H4 (cell line): ENCODE measurements around the gene POMT1. TPM values are rescaled to one million over a fixed set of nuclear protein-coding genes. Genes with fewer than 3 reads are reported as not detected.
"Not testable (repeated sequence)": the region's sequence is repeated elsewhere in the genome, so short reads cannot be mapped to it uniquely, and the experiment has no call there.

ENCODE experiments used
- DNase-seq: peaks from one replicate; pipeline ENCODE4 v3.0.0-alpha.2; 2015; ENCODE audit warnings: low spot score
- total RNA-seq: library from RNA; depleted of rRNA; stranded (reverse); fragments of >200 nt; shearing (Covaris generic); gene quantifications from 2 replicates; pipeline ENCODE4 v1.2.3, GENCODE V29; 2014

The POMT1 gene
- total RNA-seq, 1 experiment from 2014 or later = 10.5 TPM

- DNase-seq = no peak
Measured at GRCh38 chr9:131496844-131497405, 5.8 kb upstream of the POMT1 start.

- no peak for DNase-seq
Measured at GRCh38 chr9:131499254-131499767, 3.4 kb upstream of the POMT1 start.

- DNase-seq = no peak
Measured at GRCh38 chr9:131500377-131500776, 2.3 kb upstream of the POMT1 start.

GRCh38 chr9:131500939-131501541, 1.7 kb upstream of the POMT1 start:
- DNase-seq = peak; percentile 74

- DNase-seq = no peak
Measured at GRCh38 chr9:131503626-131504465, 1.1 kb downstream of the POMT1 start.

GRCh38 chr9:131505012-131505411, 2.3 kb downstream of the POMT1 start:
- no peak for DNase-seq

DNA sequence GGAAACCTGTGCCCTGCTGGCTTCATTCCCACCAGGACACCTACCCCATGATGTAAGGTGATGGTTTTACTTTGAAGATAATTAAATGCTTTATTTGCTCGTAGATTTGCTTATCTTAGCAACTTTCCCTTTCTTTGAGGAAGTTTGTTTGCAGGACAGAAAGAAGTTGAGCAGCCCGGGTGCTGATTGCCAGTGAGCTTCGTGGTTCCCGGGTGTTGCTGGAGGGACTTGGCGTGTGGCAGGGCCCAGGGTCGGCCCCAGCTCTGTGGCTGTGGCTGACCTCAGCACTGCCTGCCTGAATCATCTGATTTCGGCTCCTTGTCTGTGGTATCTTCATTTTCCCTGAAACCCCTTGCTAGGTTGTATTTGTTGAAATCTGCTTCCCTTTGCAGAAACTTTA, 8.7 kb downstream of the POMT1 start:
- DNase-seq = no peak

- DNase-seq = no peak
Measured at GRCh38 chr9:131511880-131512279, 9.2 kb downstream of the POMT1 start.

- no peak for DNase-seq
Measured at GRCh38 chr9:131513177-131513576, 10.5 kb downstream of the POMT1 start.

GRCh38 chr9:131515559-131516031, 12.9 kb downstream of the POMT1 start:
- DNase-seq = not testable (repeated sequence)

DNA sequence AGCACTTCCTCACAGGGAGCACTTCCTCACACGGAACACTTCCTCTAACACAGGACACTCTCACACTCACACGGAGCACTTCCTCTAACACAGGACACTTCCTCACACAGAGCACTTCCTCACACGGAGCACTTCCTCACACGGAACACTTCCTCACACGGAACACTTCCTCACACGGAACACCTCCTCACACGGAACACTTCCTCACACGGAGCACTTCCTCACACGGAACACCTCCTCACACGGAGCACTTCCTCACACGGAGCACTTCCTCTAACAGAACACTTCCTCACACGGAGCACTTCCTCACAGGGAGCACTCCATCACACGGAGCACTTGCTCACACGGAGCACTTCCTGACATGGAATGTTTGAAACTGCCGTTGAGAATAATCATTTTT, 13.4 kb downstream of the POMT1 start:
- DNase-seq = no peak

- no peak for DNase-seq
Measured at GRCh38 chr9:131516930-131517329, 14.2 kb downstream of the POMT1 start.

DNA sequence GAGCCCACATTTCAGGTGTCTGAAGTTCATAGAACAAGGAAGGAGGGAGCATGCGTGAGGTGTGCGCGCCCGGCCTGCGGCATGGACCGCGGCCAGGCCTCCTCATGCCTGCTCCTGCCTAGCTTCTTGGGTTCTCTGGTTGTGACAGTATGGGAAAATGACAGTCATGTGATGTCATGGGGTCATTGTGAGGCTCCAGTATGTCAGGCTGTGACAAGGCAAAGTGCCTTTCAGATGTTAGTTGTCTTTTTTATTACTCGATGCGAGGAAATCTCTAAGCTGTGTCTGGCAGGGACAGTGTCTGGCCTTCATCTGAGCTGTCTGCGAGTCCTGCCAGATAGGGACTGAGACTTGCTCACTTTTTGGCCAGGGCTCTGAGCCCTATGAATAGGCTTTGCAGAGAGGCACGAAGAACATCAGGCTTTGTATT, 15.1 kb downstream of the POMT1 start:
- DNase-seq = no peak

- DNase-seq = no peak
Measured at GRCh38 chr9:131518553-131518952, 15.8 kb downstream of the POMT1 start.

- DNase-seq = no peak
Measured at GRCh38 chr9:131520503-131520902, 17.8 kb downstream of the POMT1 start.

DNA sequence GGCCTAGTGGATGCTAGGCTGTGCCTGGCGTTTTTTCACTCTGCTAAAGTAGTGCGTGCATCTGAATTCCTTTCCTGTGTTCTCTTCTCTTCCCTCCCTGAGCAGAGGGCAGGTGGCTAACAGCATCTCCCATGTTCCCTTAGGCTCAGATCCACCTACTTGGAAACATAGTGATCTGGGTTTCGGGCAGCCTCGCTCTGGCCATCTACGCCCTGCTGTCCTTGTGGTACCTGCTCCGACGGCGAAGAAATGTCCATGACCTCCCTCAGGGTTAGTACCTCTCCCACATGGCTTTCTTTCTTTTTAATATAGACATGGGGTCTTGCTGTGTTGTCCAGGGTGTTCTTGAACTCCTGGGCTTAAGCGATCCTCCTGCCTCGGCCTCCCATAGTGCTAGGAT, 18.5 kb downstream of the POMT1 start:
- DNase-seq = no peak

DNA sequence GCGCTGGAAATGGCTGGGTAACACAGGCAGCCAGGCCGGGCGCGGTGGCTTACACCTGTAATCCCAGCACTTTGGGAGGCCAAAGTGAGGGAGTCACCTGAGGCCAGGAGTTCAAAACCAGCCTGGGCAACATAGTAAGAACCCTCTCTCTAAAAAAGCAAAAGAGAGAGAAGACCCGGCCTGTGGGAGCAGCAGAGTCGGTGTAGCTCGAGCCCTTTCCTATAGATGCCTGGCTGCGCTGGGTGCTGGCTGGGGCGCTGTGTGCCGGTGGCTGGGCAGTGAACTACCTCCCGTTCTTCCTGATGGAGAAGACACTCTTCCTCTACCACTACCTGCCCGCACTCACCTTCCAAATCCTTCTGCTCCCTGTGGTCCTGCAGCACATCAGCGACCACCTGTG, 19.1 kb downstream of the POMT1 start:
- no peak for DNase-seq

DNA sequence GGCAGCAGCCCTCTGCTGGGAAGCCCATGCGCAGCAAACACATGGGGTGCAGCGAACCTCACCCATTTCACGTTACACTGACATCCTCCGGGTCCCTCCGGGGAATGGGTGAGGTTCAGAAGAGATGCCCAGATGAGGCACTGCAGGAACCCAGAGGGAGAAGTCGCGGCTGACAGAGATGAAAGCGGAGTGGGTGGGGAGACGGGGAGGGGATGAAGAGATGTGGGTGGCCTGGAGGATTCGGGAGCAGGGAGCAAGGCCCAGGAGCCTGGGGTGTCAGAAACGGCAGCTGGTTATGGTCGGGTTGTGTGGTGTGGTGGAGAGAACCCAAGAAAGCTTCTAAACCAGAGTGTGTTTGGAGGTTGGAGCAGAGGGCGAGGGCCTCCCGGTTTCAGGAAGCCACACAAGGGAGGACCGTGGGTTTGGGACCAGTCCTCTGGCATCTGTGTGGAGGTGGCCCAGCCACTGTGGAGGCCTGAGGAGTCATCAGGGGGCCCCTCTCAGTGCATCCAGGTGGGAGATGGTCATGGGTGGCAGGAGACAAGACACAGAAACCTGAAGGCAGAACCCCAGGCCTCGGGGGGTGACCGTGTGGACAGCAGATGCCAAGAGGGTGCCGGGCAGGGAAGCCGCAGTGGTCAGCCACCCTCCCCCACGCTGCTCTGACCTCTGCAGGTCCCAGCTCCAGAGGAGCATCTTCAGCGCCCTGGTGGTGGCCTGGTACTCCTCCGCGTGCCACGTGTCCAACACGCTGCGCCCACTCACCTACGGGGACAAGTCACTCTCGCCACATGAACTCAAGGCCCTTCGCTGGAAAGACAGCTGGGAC, 19.8 kb downstream of the POMT1 start:
- no peak for DNase-seq

DNA sequence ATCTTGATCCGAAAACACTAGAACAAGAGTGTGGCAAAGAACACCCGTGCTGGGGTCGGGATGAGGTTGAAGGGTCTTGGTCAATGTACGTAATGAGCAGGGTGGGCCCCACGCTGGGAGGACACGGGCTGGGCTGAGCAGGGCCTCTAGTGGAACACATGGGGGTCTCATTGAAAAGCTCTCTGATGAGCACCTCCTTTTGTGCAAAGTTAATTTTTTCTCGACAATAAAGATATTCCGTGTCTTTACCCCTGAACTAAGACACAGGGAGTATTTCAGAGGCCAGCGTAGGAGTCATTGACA, 20.3 kb downstream of the POMT1 start:
- DNase-seq = no peak

DNA sequence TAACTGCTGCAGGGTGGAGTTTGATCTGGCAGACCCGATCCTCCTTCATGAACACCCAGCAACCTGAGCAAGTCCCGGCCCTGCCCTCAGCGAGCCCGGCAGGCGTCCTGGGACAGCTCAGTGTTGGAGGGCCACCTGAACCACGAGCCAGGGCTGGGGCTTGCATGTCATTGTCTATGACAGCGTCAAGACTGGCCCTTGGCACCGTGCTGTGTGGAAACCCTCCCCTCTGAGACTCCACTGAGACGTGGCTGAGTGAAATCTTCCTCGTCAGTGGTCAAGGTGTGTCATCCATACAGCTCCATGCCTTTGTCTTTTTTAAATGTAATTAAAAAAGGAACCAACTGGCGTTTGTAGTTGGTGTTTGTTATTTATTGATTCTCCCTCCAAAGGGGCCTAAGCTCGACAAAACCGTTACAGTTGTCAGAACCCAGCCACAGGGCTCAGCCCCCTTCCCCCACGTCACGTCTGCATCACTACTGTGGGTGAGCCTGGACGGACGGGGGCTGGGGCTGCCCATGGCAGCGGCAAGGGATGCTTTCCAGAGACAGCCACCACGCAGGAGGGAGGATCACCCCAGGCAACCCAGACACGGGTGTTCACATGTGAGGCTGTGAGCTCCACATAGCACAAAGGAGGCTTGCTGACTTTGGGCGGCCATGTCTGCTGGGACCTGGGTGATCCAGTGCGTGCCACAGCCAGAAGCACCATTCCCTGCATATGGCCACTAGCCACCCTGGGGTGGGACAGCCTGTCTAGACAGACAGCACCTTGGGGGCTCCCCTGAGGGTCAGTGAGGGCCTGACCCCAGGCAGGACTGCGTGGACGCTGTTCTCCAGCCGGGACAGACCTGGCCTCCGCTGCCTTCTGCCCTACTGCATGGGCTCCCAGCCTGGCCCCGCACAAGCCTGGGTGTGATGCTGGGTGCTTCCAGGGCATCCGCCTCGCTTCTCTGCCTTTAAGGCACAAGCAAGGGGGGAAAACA, 21.0 kb downstream of the POMT1 start:
- DNase-seq = no peak
